Right lobe of liver (tissue), 4 donors: ENCODE data around the gene SCAF11.

ENCODE experiments used
- POLR2A ChIP-seq: fragments of 450-650 bp; IDR thresholded peaks from one replicate; pipeline ENCODE4 v1.6.1; 2017; ENCODE audit warnings: antibody characterized with exemption, mild to moderate bottlenecking
- TF ChIP-seq, protein P1 (sequence below), 4 donors: fragments of 200-600 bp in 3 of 4; fragments of 450-650 bp in 1 of 4; IDR thresholded peaks; one replicate each; pipeline versions ENCODE4 v1.5.1 to v1.8.0; 2016 to 2022; ENCODE audit warnings: antibody characterized with exemption in 4 of 4, mild to moderate bottlenecking in 2 of 4
- donor health status: DM: no; HTN: no; CAD: no.
- donor health status: DM: no; HTN: no; CAD: no.
- donor health status: DM: no; HTN: yes; CAD: no.

DNA sequence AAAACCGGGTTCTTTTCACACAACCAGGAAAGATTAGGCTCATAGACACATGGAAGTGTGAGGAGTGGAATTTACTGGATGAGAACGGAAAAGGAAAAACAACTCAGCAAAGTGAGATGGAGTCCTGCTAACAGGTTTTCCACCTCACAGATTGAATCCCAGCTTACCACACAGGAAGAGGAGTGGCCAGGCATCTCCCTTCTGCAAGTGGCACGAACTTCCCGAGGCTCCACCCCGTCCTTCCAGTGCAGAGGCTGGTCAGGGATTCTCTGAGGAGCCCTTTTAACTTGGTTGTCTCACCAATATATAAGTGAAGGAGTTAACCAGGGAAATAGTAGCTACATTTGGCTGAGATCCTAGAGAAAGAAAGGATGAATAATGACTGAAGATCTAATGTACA, 102.8 kb downstream of the SCAF11 start:
- TF ChIP-seq, protein P1, sequence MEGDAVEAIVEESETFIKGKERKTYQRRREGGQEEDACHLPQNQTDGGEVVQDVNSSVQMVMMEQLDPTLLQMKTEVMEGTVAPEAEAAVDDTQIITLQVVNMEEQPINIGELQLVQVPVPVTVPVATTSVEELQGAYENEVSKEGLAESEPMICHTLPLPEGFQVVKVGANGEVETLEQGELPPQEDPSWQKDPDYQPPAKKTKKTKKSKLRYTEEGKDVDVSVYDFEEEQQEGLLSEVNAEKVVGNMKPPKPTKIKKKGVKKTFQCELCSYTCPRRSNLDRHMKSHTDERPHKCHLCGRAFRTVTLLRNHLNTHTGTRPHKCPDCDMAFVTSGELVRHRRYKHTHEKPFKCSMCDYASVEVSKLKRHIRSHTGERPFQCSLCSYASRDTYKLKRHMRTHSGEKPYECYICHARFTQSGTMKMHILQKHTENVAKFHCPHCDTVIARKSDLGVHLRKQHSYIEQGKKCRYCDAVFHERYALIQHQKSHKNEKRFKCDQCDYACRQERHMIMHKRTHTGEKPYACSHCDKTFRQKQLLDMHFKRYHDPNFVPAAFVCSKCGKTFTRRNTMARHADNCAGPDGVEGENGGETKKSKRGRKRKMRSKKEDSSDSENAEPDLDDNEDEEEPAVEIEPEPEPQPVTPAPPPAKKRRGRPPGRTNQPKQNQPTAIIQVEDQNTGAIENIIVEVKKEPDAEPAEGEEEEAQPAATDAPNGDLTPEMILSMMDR (IDR thresholded peaks at IDR 0.05) = no peak
- TF ChIP-seq POLR2A = no peak
